ENCODE results near the gene KIAA1614.

GRCh38 chr1:180923887-180924286, 11.2 kb downstream of the KIAA1614 start:
- TF ChIP-seq CTCF (IDR thresholded peaks at IDR 0.05; ENCODE audit: low read length): no peak
- no peak for TF ChIP-seq EZH2 (optimal IDR thresholded peaks at IDR 0.05; ENCODE audit: low read depth, low read length)
- TF ChIP-seq EZH2phosphoT487 (IDR thresholded peaks at IDR 0.05; ENCODE audit: low read length): no peak

Data from MM.1S (cell line).